T-cell (primary cell): Measurements from ENCODE around the gene S100PBP. TPM values are rescaled to one million over a fixed set of nuclear protein-coding genes. Genes with fewer than 3 reads are reported as not detected.

Source experiments
- ATAC-seq, 4 experiments: fragments of 200-7000 bp in 3 of 4; fragments of 150-1000 bp in 1 of 4; cut with Tn5 transposase; replicated peaks in 1 of 4; 1 replicate in 3 of 4; 2 replicates in 1 of 4; pipeline ENCODE4 v1.10.0; 2021; ENCODE audit warnings: moderate library complexity in 3 of 4, mild to moderate bottlenecking in 2 of 4, moderate number of reproducible peaks in 1 of 4
- CTCF ChIA-PET, 2 donors: fragments of 300-600 bp; sonication (Branson Sonifier 250); formaldehyde crosslinking; loops; one replicate each; lab custom pipeline; 2022; ENCODE audit warnings: antibody characterized with exemption in 2 of 2; lab: Charles Lee
- POLR2A ChIA-PET, 2 donors: fragments of 300-600 bp; sonication (Branson Sonifier 250); formaldehyde crosslinking; loops; one replicate each; lab custom pipeline; 2022; ENCODE audit warnings: antibody characterized with exemption in 2 of 2; lab: Charles Lee
- DNase-seq, 35 experiments: peaks; one replicate each; pipeline versions ENCODE4 v3.0.0 to v3.0.0-alpha.2; 2013 to 2023
- H3K27ac ChIP-seq: one replicate; pipeline ENCODE4 v1.5.1; 2013; ENCODE audit warnings: low read length
- H3K27me3 ChIP-seq, 2 experiments: replicated peaks in 1 of 2; 1 replicate in 1 of 2; 2 replicates in 1 of 2; pipeline versions ENCODE4 v1.6.1 to v1.7.0; 2013; ENCODE audit warnings: low read length in 1 of 2, mixed read lengths in 1 of 2; ENCODE audit not compliant: control insufficient read depth in 2 of 2, insufficient read depth in 2 of 2; ENCODE audit errors: extremely low read depth in 1 of 2
- H3K36me3 ChIP-seq, 2 donors: 1 replicate in 1 of 2; 2 replicates in 1 of 2; pipeline versions ENCODE4 v1.6.1 to v1.7.0; 2013; ENCODE audit warnings: low read length in 1 of 2; ENCODE audit not compliant: control insufficient read depth in 2 of 2, insufficient read depth in 1 of 2; ENCODE audit errors: extremely low read depth in 1 of 2
- H3K4me1 ChIP-seq, 2 experiments: 1 replicate in 1 of 2; 2 replicates in 1 of 2; pipeline versions ENCODE4 v1.6.1 to v1.7.0; 2013; ENCODE audit warnings: low read length in 2 of 2, mixed read lengths in 1 of 2; ENCODE audit not compliant: insufficient read depth in 2 of 2, control insufficient read depth in 1 of 2; ENCODE audit errors: extremely low read depth in 1 of 2
- H3K4me3 ChIP-seq, 2 donors: 1 replicate in 1 of 2; 2 replicates in 1 of 2; pipeline versions ENCODE4 v1.5.1 to v1.7.0; 2013; ENCODE audit warnings: mild to moderate bottlenecking in 2 of 2, low read length in 1 of 2, moderate library complexity in 1 of 2; ENCODE audit not compliant: control insufficient read depth in 1 of 2; ENCODE audit errors: extremely low read depth in 1 of 2
- H3K9me3 ChIP-seq: 2 replicates; pipeline ENCODE4 v1.7.0; 2013
- H3K27ac Mint-ChIP-seq, 2 donors: one replicate each; pipeline ENCODE4 v1.8.0; 2020 to 2021; ENCODE audit warnings: mild to moderate bottlenecking in 2 of 2, mixed read lengths in 2 of 2
- H3K27me3 Mint-ChIP-seq, 2 donors: one replicate each; pipeline ENCODE4 v1.8.0; 2021 to 2022; ENCODE audit warnings: mixed read lengths in 2 of 2
- H3K36me3 Mint-ChIP-seq: one replicate; pipeline ENCODE4 v1.8.0; 2021; ENCODE audit warnings: mixed read lengths
- H3K4me1 Mint-ChIP-seq, 3 donors: one replicate each; pipeline ENCODE4 v1.8.0; 2020 to 2022; ENCODE audit warnings: mixed read lengths in 3 of 3, mild to moderate bottlenecking in 1 of 3
- H3K4me3 Mint-ChIP-seq, 3 donors: one replicate each; pipeline ENCODE4 v1.8.0; 2020 to 2022; ENCODE audit warnings: mild to moderate bottlenecking in 3 of 3, mixed read lengths in 3 of 3, moderate library complexity in 3 of 3
- H3K9me3 Mint-ChIP-seq, 3 donors: one replicate each; pipeline ENCODE4 v1.8.0; 2020 to 2022; ENCODE audit warnings: mixed read lengths in 3 of 3
- WGBS: methylation state at CpG from one replicate; pipeline ENCODE4 v1.1.5; 2013; ENCODE audit warnings: missing lambda C conversion rate; ENCODE audit not compliant: insufficient coverage; 5-methylcytosine and 5-hydroxymethylcytosine counted together
- total RNA-seq, 35 experiments: library from RNA in 6 of 35; stranded (reverse) in 6 of 35; fragments of 120-200 nt in 1 of 35; gene quantifications; one replicate each; pipeline versions ENCODE4 v1.2.1 to v1.2.4 and lab custom pipeline; 2013 to 2026

S100PBP gene
- total RNA-seq, 5 donors from 2014 or later (not counting 1 experiment from before 2014, with no cell fraction given) = 46.6 to 77.6 (median 63.6) TPM

DNA sequence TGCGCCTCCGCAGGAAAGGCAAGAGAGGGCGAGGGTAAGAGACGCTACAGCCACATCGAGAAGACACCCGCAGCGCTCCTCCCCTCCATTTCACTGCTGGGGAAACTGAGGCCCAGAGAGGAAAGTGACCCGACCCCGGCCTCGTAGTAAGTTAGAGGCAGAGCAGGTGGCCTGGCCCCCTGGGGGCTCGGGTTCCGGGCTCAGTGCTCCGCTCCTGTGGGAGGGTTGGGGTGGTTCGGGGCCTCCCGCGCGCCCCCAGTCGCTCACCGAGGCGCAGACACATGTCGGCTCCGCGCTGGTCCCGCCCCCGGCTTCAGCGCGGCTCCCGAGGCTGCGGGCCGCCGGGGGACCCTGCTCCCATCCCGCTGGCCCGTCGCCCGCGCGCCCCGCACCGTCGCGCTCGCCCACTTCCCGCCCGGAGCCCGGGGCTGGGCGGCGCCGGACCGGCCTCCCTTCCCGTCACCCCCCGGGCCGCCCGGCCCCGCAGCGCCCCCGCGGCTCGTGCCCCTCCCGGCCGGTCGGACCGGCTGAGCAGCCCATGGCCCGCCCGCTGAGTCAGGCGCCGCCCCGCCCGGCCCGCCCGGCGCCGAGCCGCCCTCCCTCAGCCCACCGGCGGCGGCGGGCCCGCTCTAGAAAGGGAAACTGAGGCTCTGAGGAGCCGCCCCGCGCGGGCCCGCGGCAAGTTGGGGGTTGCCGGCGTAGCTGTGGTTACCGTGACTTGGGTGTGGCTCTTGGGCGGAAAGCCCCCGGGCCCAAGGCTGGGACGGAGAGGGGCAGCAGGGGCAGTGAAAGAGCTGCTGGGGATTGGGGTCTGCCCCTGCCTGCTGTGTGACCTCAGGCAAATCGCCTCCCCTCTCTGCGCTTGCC lies 83.7 kb downstream of the S100PBP start, which contains the start of gene TMEM54:
Gene TMEM54, minus strand, starts transcription at position 434 of the 867 bp plus-strand sequence. Its CDS starts 151 bp downstream, at position 283.
- H3K4me3 Mint-ChIP-seq = peak within 1 kb of the TSS; percentile 74 to 76 (median 74)
- POLR2A ChIA-PET = no interaction called here
- peaks cover 48 to 61% of the 10 kb centered on the region in 2 donors for H3K27me3 Mint-ChIP-seq
- Histone ChIP-seq H3K27me3 (peaks cover 11 to 66% of the 10 kb centered on the region in 2 experiments), H3K4me1 (peaks cover 0 to 12% of the 10 kb centered on the region in 2 experiments), H3K4me3 (peak within 1 kb of the TSS; percentile 26 to 28), H3K27ac (no peak within 1 kb of the TSS), H3K36me3 (no peaks in the 10 kb centered on the region), H3K9me3 (no peaks in the 10 kb centered on the region)
- no peak within 1 kb of the TSS for H3K27ac Mint-ChIP-seq
- H3K4me1 Mint-ChIP-seq = peaks cover 8 to 13% (median 11%) of the 10 kb centered on the region in 3 donors
- no peaks in the 10 kb centered on the region for H3K36me3 Mint-ChIP-seq
- WGBS = 2% methylated on average over 78 of the region's 92 CpGs
- DNase-seq = no peak
- CTCF ChIA-PET = no interaction called here
- no peaks in the 10 kb centered on the region for H3K9me3 Mint-ChIP-seq
- ATAC-seq = peak; percentile 57 to 69 (median 64)

DNA sequence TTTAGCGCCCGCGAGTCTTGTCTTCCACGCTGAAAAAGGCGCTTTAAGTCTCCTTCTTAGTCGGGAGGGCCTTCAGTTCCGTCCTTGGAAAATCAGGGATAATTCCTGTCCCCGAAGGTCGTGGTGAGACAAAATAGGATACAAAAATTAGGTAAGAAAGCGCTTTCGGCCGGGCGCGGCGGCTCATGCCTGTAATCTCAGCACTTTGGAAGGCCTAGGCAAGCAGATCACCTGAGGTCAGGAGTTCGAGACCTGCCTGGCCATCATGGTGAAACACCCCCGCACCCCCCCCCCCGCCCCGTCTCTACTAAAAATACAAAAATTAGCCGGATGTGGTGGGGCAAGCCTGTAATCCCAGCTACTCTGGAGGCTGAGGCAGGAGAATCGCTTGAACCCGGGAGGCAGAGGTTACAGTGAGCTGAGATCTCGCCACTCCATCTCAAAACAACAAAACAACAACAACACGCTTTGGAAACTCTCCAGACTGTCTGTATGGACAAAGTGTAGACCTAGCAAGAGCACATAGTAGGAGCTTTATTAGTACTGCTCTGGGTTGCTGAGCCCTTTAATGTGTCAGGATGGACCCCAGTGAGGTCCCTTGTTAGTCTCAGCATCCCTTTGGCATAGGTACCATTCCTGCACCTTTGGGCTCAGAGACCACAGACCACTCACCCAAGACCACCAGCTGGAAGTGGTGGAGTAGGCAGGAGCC lies 84.5 kb downstream of the S100PBP start:
- H3K36me3 ChIP-seq = no peaks in the 10 kb centered on the region
- peak overlapping the region in 1 of 2 donors; percentile 17 for H3K4me3 ChIP-seq
- POLR2A ChIA-PET = no interaction called here
- Mint-ChIP-seq H3K36me3 (no peaks in the 10 kb centered on the region), H3K27me3 (peaks cover 44 to 54% of the 10 kb centered on the region in 2 donors), H3K27ac (no peak overlapping the region), H3K9me3 (no peaks in the 10 kb centered on the region), H3K4me1 (peaks cover 8 to 13% (median 11%) of the 10 kb centered on the region in 3 donors), H3K4me3 (peak overlapping the region; percentile 74 to 76 (median 74))
- 41% methylated on average over 10 of the region's 24 CpGs for WGBS
- DNase-seq = no peak
- peaks cover 11 to 60% of the 10 kb centered on the region in 2 experiments for H3K27me3 ChIP-seq
- no peak overlapping the region for H3K27ac ChIP-seq
- no peak for ATAC-seq
- H3K4me1 ChIP-seq = peaks cover 0 to 12% of the 10 kb centered on the region in 2 experiments
- no peaks in the 10 kb centered on the region for H3K9me3 ChIP-seq
- CTCF ChIA-PET = no interaction called here

DNA sequence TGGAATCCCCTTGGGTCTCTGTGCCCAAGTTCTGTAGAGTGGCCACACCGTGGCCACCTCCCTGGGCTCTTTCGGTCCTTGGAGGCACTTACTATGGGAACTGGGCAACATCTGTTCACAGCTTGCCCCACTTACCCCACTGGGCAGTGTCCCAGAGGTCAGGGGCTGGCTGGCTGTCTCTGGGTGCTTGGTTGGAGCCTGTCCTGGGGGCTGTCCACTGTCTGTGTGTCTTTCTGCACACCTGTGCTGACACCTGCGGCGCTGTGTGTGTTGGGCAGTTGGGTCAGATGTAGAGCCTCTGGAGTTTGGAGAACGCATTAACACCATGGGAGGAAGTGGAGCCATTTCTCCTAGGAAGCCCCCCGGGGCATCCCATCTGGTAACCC lies 85.1 kb downstream of the S100PBP start:
- Histone ChIP-seq H3K4me1 (peaks cover 0 to 12% of the 10 kb centered on the region in 2 experiments), H3K9me3 (no peaks in the 10 kb centered on the region), H3K4me3 (no peak overlapping the region), H3K36me3 (no peaks in the 10 kb centered on the region), H3K27me3 (peaks cover 11 to 54% of the 10 kb centered on the region in 2 experiments), H3K27ac (no peak overlapping the region)
- no peak for DNase-seq
- 72% methylated on average over 6 of the region's 6 CpGs for WGBS
- H3K4me3 Mint-ChIP-seq = peak overlapping the region; percentile 57 to 74 (median 60)
- peaks cover 39 to 49% of the 10 kb centered on the region in 2 donors for H3K27me3 Mint-ChIP-seq
- no peaks in the 10 kb centered on the region for H3K36me3 Mint-ChIP-seq
- no peaks in the 10 kb centered on the region for H3K9me3 Mint-ChIP-seq
- H3K4me1 Mint-ChIP-seq = peaks cover 8 to 13% (median 11%) of the 10 kb centered on the region in 3 donors
- H3K27ac Mint-ChIP-seq = no peak overlapping the region
- ChIA-PET POLR2A (no interaction called here), CTCF (no interaction called here)
- no peak for ATAC-seq

DNA sequence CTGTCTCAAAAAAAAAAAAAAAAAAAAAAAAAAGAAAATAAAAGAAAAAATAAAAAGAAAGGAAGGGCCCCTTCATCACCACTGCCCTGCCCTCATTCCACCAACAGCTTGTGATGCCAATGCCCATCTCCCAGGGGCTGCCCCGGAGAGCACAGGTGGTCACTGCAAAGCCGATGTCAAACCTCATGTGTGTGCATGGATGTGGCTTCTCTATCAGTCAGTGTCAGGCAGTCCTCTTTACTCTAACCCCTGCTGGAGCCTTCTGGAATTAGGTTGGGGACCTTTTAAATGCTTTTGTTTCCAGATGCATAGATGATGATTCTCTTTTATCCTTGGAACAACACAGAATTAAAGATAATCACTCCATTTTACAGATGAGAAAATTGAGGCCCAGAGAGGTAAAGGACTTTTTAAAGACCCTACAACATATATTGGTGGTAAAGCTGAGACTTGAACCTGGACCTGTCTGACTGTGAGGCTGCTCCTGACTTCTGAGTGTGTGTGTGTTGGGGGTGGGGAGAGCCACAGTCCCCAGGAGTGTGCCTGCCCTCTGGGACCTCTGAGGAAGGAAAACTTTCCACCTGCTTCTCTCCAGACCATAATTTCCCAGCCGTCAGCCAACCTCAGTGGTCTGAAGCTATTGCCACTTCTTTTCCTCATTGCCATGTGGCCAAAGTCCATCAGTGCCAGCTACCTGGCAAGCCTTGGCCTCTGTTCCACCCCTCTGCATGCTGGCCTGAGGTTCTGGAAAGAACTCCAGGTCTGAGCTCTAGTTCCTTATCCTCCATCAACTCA lies 86.7 kb downstream of the S100PBP start:
- DNase-seq (no peak), ATAC-seq (no peak)
- Histone ChIP-seq H3K9me3 (no peaks in the 10 kb centered on the region), H3K4me3 (no peak overlapping the region), H3K27me3 (peaks cover 11 to 43% of the 10 kb centered on the region in 2 experiments), H3K36me3 (no peaks in the 10 kb centered on the region), H3K27ac (no peak overlapping the region), H3K4me1 (peaks cover 0 to 12% of the 10 kb centered on the region in 2 experiments)
- Mint-ChIP-seq H3K9me3 (no peaks in the 10 kb centered on the region), H3K27ac (no peak overlapping the region), H3K4me3 (no peak overlapping the region), H3K4me1 (peaks cover 8 to 13% (median 11%) of the 10 kb centered on the region in 3 donors), H3K27me3 (peaks cover 29 to 36% of the 10 kb centered on the region in 2 donors), H3K36me3 (no peaks in the 10 kb centered on the region)
- CTCF ChIA-PET = interaction anchor here (0.6 to 0.7 kb wide), 2 partner anchors 14 to 233 kb away, joined by 3 to 5 read pairs; no protein-coding TSS in a partner anchor
- 58% methylated on average over 2 of the region's 3 CpGs for WGBS
- POLR2A ChIA-PET = no interaction called here

DNA sequence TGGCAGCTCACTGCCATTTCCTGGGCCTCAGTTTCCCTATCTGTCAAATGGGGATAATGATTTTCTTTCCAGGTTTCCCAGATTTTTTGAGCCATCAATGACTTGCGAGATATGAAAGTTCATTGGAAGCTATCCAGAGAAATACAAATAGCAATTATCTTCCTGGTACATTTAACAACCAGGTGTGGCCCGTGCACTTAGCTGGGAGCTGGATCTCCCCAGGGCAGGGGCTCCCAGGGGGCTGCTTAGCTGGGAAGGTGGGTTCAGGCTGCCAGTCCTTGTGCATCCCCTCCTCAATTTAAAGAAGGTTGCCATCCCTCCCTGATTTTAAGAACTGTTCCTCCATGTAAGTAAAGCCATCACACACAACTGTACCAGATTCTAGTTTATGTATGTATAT lies 87.3 kb downstream of the S100PBP start:
- Mint-ChIP-seq H3K9me3 (no peaks in the 10 kb centered on the region), H3K4me1 (peaks cover 8 to 13% (median 11%) of the 10 kb centered on the region in 3 donors), H3K4me3 (no peak overlapping the region), H3K27ac (no peak overlapping the region), H3K36me3 (no peaks in the 10 kb centered on the region), H3K27me3 (peaks cover 28 to 32% of the 10 kb centered on the region in 2 donors)
- POLR2A ChIA-PET = interaction anchor here in 1 of 2 donors (0.6 kb wide), 1 partner anchor 133 kb away, joined by 3 read pairs; no protein-coding TSS in a partner anchor
- Histone ChIP-seq H3K27me3 (peaks cover 9 to 39% of the 10 kb centered on the region in 2 experiments), H3K27ac (no peak overlapping the region), H3K36me3 (no peaks in the 10 kb centered on the region), H3K4me1 (peaks cover 0 to 12% of the 10 kb centered on the region in 2 experiments), H3K9me3 (no peaks in the 10 kb centered on the region), H3K4me3 (no peak overlapping the region)
- ATAC-seq (no peak), DNase-seq (no peak)
- no CpG with 5 or more reads among the region's 2 CpGs for WGBS
- CTCF ChIA-PET = interaction anchor here in 1 of 2 donors (0.6 kb wide), 1 partner anchor 232 kb away, joined by 3 read pairs; no protein-coding TSS in a partner anchor
